Activated naive CD4-positive, alpha-beta T cell treated with anti-CD3 and anti-CD28 coated beads, Interleukin-2, amount 10 ng/mL, durations not matched to agents 7 days and 5 days (primary cell): ENCODE measurements around the gene WIZ.

Experiments
- CTCF ChIA-PET: fragments of 350-600 bp; sonication (Branson Sonifier 250); formaldehyde crosslinking; loops from one replicate; lab custom pipeline; 2021; ENCODE audit warnings: antibody characterized with exemption; lab: Charles Lee
- DNase-seq: peaks from one replicate; pipeline ENCODE4 v3.0.0-alpha.2; 2020
- H3K27ac Mint-ChIP-seq: one replicate; pipeline ENCODE4 v1.8.0; 2021; ENCODE audit warnings: mild to moderate bottlenecking, moderate library complexity, mixed read lengths
- H3K27me3 Mint-ChIP-seq: one replicate; pipeline ENCODE4 v1.8.0; 2021; ENCODE audit warnings: mild to moderate bottlenecking, mixed read lengths
- H3K36me3 Mint-ChIP-seq: one replicate; pipeline ENCODE4 v1.8.0; 2021; ENCODE audit warnings: mixed read lengths
- H3K4me1 Mint-ChIP-seq: one replicate; pipeline ENCODE4 v1.8.0; 2021; ENCODE audit warnings: mixed read lengths
- H3K4me3 Mint-ChIP-seq: one replicate; pipeline ENCODE4 v1.8.0; 2021; ENCODE audit warnings: mild to moderate bottlenecking, moderate library complexity, mixed read lengths
- H3K9me3 Mint-ChIP-seq: one replicate; pipeline ENCODE4 v1.8.0; 2021; ENCODE audit warnings: mixed read lengths

Gene WIZ

DNA sequence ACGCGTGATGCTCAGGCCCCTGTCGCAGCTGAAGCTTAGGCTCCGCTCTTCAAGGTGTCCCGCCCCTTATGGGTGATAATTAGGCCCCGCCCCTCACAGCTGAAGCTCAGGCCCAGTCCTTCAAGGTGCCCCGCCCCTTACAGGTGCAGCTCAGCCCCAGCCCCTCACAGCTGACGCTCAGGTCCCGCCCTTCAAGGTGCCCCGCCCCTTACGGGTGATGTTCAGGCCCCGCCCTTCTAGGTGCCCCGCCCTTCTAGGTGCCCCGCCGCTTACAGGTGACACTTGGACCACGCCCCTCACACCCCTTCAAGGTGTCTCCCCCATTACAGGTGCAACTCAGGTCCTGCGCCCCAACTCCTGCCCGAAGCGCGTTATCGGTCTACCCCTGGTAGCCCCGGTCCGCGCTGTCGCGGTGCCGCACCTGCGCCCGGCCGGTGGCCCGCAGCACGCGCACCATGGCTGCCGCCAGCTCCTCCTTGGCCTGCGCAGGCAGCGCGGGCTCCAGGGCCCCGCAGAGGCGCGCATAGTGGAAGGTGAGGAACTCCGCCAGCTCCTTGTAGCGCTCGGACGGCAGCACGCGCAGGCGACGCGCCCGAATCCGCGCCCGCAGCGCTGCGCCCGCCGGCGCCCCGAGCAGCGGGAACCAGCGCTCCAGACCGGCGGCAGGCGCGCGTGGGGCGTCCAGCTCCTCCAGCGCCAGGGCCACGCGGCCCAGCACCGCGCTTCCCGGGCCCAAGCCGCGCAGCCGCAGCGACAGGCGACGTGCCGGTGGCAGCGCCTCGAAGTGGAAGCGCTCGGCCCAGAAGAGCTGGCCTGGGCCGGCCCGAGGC lies 7.3 kb upstream of the WIZ start:
- no peaks in the 10 kb centered on the region for H3K27me3 Mint-ChIP-seq
- DNase-seq, result peak; percentile 30
- H3K27ac Mint-ChIP-seq, result no peak overlapping the region
- no peak overlapping the region for H3K4me3 Mint-ChIP-seq
- H3K9me3 Mint-ChIP-seq, result no peaks in the 10 kb centered on the region
- CTCF ChIA-PET, result no interaction called here
- peaks cover 69% of the 10 kb centered on the region for H3K36me3 Mint-ChIP-seq
- H3K4me1 Mint-ChIP-seq, result peaks cover 27% of the 10 kb centered on the region

DNA sequence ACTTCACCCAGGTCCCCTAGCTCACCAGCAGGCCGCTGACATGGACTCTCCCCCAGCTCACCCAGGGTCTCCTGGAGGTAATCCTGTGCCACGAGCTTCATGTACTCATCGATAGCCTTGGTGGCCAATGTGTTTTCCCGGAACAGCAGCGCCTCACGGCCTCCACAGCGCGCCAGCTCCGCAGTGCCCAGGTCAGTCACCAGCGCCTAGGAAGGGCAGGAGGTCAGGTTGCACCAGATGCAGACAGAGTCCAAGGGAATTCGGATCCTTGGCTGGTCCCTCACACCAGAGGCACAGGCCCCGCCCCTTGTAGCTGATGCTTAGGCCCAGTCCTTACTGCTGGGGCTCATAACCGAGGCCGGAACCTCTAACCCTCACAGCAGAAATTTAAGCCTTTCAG lies 6.7 kb upstream of the WIZ start:
- no peak overlapping the region for H3K27ac Mint-ChIP-seq
- H3K4me3 Mint-ChIP-seq, result no peak overlapping the region
- no peak for DNase-seq
- CTCF ChIA-PET, result no interaction called here
- peaks cover 21% of the 10 kb centered on the region for H3K4me1 Mint-ChIP-seq
- H3K27me3 Mint-ChIP-seq, result no peaks in the 10 kb centered on the region
- H3K36me3 Mint-ChIP-seq, result peaks cover 68% of the 10 kb centered on the region
- H3K9me3 Mint-ChIP-seq, result no peaks in the 10 kb centered on the region

DNA sequence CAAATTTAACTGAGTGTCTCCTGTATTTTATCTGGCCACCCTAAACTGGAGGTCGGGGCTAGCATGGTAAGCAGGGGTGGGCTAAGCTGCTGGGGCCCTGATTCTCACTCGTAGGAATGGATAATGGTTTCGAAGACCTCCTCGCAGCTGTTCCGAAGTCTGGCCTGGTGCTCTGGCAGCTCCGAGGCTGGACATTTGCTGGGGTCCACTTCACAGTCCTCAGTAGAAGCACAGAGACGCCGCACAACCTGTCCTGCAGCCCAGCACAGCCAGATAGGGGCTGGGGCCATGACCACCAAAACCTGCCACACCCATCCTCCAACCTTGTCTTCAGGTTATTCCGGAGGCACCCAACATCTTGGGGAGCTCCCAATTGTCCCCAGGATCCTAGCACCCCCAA lies 6.2 kb upstream of the WIZ start:
- Mint-ChIP-seq H3K27ac (no peak overlapping the region), H3K4me1 (peaks cover 23% of the 10 kb centered on the region), H3K9me3 (no peaks in the 10 kb centered on the region), H3K36me3 (peaks cover 70% of the 10 kb centered on the region), H3K4me3 (no peak overlapping the region), H3K27me3 (no peaks in the 10 kb centered on the region)
- CTCF ChIA-PET, result no interaction called here
- DNase-seq, result no peak

DNA sequence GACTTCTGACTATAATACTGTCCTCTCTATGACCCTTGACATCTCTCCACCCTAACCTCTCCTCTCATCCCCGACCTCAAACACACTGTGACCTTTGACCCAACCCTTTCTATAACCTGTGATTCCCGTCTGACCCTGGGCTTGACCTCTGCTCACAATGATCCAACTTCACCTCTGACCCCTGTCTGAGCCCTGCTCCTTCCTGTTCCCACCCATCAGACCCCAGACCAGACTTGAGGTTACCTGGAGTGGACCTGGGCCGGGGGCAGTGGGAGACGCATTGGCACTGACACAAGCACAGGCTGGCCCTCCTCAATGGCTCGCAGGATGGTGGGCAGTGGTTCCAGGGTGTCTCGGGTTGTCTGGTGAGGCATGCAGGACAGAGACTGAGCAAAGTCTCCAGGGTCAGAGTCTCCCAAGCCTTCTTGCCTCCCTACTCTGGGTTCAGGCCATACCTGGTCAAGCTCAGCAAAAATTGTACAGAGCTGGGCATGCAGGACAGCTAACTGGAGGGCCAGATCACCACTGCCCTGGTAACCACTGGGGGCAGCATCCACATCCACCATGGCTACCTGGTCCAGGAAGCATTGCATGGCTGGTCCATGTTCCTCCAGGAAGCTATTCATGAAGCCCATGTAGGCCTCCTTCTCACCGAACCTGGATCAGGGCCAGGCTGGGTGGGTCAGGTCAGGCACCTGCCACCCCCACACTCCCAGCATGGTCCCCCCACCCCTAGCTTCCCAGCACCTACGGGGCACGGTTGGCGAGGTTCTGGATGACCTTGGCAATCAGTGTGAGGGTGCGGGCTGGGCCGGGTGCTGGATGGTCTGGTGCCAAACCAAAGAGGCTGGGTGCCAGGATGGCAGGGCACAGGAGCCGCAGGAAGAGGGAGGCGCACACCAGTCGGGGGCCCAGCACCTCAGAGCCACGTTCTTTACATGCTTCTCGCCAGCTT lies 4.4 kb upstream of the WIZ start:
- DNase-seq, result no peak
- peaks cover 23% of the 10 kb centered on the region for H3K4me1 Mint-ChIP-seq
- peak overlapping the region; percentile 77 for H3K27ac Mint-ChIP-seq
- peaks cover 63% of the 10 kb centered on the region for H3K36me3 Mint-ChIP-seq
- H3K27me3 Mint-ChIP-seq, result no peaks in the 10 kb centered on the region
- CTCF ChIA-PET, result interaction anchor here (1.2 to 1.6 kb wide), 4 partner anchors 9 to 102 kb away, joined by 4 to 6 read pairs (median 5); partner anchors contain the start of gene AKAP8L
- no peaks in the 10 kb centered on the region for H3K9me3 Mint-ChIP-seq
- H3K4me3 Mint-ChIP-seq, result no peak overlapping the region

DNA sequence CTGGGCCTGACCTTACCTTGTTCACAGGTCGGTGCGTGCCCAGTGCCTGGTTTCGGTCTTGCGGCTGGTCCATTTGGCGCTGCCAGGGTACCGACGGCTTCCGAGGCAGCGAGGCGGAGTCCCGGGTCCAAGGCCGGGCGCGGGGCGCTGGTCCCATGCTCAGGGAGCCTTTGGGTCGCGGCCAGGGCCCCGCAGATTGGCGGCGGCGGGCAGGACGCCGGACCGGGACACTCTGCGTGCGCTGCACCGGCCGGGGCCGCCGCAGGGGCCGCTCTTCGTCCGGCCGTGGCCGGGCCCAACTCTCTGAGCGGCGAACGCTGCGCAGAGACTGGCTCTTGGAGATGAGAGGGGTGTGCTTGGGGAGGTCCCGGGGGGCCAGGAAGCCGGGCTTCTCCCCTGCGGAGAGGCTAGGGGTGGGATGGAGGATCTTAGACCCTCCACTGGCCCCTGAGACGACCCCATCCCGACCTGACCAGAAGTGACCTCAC lies 3.4 kb upstream of the WIZ start:
- Mint-ChIP-seq H3K9me3 (no peaks in the 10 kb centered on the region), H3K4me3 (no peak overlapping the region), H3K36me3 (peaks cover 64% of the 10 kb centered on the region), H3K27ac (no peak overlapping the region), H3K4me1 (peaks cover 30% of the 10 kb centered on the region), H3K27me3 (no peaks in the 10 kb centered on the region)
- CTCF ChIA-PET, result interaction anchor here (0.7 kb wide), 1 partner anchor 378 kb away, joined by 4 read pairs; no protein-coding TSS in a partner anchor
- DNase-seq, result no peak

DNA sequence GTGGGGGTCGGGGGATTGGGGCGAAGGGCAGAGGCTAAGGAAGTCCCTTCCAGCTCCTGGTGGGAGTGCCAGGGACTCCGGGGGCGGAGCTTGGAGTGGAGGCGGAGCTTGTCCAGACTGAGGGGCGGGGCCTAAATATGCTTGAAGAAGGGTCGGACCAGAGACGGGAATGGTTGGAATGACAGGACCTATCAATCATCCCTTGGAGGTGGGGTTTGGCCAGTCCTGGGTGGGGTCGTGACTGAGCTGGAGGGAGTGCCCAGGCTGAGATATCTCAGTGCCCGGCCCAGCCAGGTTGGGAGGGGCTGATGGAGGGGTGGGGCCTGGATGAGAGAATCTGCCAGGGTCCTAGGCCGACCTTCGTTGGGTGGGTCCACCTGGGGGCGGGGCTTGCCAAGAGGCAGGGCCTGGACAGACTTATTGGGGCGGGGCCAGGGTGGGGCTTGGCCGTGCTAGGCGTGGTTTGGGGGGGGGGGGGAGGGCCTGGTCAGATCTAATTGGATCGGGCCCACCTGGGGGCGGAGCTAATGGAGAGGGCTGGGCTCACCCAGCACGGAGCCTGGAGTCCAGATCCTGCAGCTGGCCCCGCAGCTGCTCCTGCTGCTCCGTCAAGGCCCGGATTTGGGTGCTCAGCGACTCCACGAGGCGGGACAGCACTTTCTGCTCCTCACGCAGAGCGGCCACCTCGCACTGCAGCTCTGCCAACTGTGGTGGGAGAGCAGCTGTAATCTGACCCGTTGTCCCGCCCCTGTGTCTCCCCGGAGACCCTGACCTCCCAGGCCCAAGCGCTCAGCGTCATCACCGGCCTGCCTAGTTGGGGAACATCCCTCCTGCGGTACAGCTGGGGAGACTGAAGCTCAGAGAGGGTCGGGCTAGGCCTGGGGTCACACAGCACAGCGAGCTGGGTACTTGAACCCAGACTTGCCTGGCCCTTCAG lies 2.6 kb upstream of the WIZ start:
- no peaks in the 10 kb centered on the region for H3K27me3 Mint-ChIP-seq
- H3K36me3 Mint-ChIP-seq, result peaks cover 62% of the 10 kb centered on the region
- peak overlapping the region; percentile 16 for H3K27ac Mint-ChIP-seq
- H3K9me3 Mint-ChIP-seq, result no peaks in the 10 kb centered on the region
- peaks cover 27% of the 10 kb centered on the region for H3K4me1 Mint-ChIP-seq
- H3K4me3 Mint-ChIP-seq, result no peak overlapping the region
- CTCF ChIA-PET, result interaction anchor here (1.1 kb wide), 1 partner anchor 9 kb away, joined by 3 read pairs; no protein-coding TSS in a partner anchor
- DNase-seq, result peak; percentile 30

DNA sequence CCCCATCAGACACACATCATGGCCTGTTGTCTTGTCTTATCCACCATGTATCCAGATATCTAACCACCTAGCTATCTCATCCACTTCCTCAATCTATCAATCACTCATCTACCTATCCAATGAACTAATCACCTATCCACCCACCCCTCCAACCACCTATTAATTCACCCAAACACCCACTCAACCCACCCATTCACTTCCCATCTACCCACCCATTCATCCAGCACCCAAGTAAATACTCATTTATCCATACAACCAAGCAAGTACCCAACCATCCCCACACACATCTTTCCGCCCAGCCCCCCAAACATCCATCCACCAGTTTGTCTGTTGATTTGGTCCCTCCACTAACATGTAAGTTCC lies 753 bp upstream of the WIZ start:
- peaks cover 27% of the 10 kb centered on the region for H3K4me1 Mint-ChIP-seq
- H3K9me3 Mint-ChIP-seq, result no peaks in the 10 kb centered on the region
- peak overlapping the region; percentile 76 for H3K4me3 Mint-ChIP-seq
- DNase-seq, result no peak
- H3K27me3 Mint-ChIP-seq, result no peaks in the 10 kb centered on the region
- CTCF ChIA-PET, result no interaction called here
- peaks cover 53% of the 10 kb centered on the region for H3K36me3 Mint-ChIP-seq
- H3K27ac Mint-ChIP-seq, result peak overlapping the region; percentile 84

DNA sequence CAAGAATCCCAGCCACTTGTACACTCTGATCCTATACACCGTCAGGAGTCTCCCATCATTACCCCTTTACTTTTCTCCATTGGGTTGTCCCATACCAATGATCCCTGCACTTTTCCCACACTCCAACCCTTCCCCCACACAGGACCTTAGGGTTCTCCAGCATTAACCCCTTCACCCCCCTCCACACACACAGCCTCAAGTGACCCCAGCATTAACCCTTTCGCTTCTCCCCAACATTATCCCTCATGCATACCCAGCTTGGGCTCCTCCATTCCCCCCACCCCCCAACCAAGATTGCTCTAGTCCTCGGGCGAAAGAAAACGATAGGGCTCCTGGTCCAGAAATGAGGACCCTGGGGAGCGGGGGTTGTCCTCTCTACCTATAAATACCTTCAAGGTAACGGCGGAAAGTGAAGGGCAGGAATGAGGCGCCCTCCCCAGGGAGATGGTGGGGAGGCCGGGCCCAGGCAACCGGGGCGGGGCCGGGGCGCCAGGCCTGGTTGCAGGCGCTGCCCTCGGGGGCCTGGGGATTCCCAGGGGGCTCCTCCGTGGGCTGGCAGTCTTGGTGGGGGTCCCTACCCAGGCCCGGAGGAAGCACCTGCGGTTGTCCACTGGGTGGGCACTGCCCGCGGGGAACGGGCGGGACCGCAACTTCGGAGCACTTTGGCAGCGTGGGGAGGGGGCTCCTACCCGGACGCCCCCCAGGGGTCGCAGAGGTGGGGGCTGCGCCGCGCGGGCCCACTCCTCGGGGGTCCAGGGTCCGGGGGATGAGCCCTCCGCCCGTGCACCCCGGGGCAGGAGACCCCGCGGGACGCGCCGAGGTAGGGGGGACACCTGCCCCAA lies 757 bp downstream of the WIZ start:
- CTCF ChIA-PET, result interaction anchor here (1.3 kb wide), 1 partner anchor 29 kb away, joined by 4 read pairs; no protein-coding TSS in a partner anchor
- peak overlapping the region; percentile 77 for H3K27ac Mint-ChIP-seq
- peak; percentile 35 for DNase-seq
- H3K9me3 Mint-ChIP-seq, result no peaks in the 10 kb centered on the region
- H3K4me3 Mint-ChIP-seq, result peak overlapping the region; percentile 65
- peaks cover 24% of the 10 kb centered on the region for H3K4me1 Mint-ChIP-seq
- H3K27me3 Mint-ChIP-seq, result no peaks in the 10 kb centered on the region
- H3K36me3 Mint-ChIP-seq, result peaks cover 38% of the 10 kb centered on the region

DNA sequence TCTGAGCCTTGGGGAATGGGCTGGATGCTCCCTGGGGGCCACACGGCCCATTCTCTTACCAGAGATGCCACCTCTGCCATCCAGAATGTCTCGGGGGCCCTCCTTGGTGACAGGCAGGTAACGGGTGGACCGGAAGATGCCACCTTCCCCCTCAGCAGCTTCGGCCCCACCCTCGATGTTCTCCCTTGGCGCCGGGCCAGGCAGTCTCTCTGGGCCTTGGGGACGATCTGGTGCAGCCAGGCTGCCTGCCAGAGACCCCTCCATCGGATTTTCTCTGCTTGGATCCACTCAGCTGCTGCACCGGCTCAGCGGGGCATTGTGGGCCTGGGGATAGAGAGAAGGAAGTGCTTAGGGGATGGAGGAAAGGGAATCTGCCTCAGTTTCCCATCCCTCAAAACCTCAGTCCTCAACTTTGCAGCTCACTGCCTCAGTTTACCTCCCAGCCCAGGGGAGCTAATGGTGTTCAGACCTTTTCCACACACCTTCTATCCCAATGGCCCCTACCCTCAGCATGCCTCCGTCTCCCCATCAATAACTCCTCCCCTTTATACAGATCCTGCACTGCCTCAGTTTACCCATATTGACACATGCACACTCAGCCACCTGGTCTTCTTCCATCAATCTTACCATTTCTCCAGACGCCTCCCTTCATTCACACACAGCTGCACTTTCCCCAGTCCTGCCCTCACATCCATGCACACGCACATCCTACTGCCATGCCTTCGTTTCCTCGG lies 1.5 kb downstream of the WIZ start:
- peaks cover 31% of the 10 kb centered on the region for H3K36me3 Mint-ChIP-seq
- peak overlapping the region; percentile 65 for H3K4me3 Mint-ChIP-seq
- peak overlapping the region; percentile 77 for H3K27ac Mint-ChIP-seq
- no peaks in the 10 kb centered on the region for H3K9me3 Mint-ChIP-seq
- no peaks in the 10 kb centered on the region for H3K27me3 Mint-ChIP-seq
- CTCF ChIA-PET, result interaction anchor here (1.3 kb wide), 1 partner anchor 29 kb away, joined by 4 read pairs; no protein-coding TSS in a partner anchor
- DNase-seq, result no peak
- peaks cover 21% of the 10 kb centered on the region for H3K4me1 Mint-ChIP-seq

DNA sequence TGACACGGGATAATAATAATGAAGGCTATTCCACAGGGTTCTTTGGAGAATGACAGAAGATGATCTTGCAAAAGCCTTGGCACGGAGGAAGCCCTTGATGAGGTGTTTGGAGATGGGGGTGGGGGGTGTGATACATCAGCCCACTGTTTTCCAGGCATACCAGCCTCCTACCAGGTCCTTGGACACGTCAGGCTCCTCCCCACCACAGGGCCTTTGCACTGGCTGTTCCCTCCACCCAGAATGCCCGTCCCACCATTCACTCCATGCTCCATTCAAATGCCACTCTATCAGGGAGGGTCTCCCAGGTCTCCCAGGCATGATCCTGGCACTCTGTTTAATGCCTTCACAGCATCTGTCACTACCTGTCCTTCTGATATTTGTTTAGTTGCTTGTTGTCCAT lies 2.7 kb downstream of the WIZ start:
- CTCF ChIA-PET, result no interaction called here
- no peak overlapping the region for H3K4me3 Mint-ChIP-seq
- DNase-seq, result no peak

DNA sequence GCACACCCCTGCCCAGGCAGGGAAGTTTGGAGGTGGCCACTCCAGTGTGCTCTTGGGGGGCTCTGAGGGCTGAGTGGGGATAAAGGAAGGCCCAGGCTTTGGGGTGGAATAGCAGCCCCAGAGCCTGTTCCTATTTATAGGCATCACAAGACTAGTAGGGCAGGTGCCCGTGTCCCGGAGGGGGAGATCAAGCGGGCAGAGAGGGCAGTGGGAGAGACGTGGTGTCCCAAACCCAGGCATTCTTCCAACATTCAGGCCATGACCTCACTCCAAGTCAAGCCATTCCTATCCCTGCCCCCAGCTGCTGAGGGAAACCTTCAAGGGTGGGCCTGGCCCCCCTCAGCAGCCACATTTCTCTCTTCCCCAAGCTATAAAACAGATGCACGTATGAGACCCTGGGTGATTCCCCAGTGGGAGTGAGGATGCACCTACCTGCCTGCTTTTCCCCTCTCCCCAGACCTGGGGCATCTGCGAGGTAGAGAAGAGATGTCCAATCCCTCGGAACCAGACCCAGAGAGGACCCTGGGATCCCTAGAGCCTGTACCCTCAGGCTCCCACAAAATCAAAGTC lies 3.9 kb downstream of the WIZ start:
- DNase-seq, result no peak
- H3K9me3 Mint-ChIP-seq, result no peaks in the 10 kb centered on the region
- no peak overlapping the region for H3K4me3 Mint-ChIP-seq
- H3K27ac Mint-ChIP-seq, result peak overlapping the region; percentile 37
- no peaks in the 10 kb centered on the region for H3K27me3 Mint-ChIP-seq
- CTCF ChIA-PET, result no interaction called here
- H3K36me3 Mint-ChIP-seq, result peaks cover 17% of the 10 kb centered on the region
- H3K4me1 Mint-ChIP-seq, result peaks cover 16% of the 10 kb centered on the region

More for the DNA sequence above, 2.7 kb downstream of the WIZ start:
- H3K9me3 Mint-ChIP-seq, result no peaks in the 10 kb centered on the region
- no peak overlapping the region for H3K27ac Mint-ChIP-seq
- H3K36me3 Mint-ChIP-seq, result peaks cover 27% of the 10 kb centered on the region
- H3K27me3 Mint-ChIP-seq, result no peaks in the 10 kb centered on the region
- peaks cover 21% of the 10 kb centered on the region for H3K4me1 Mint-ChIP-seq

DNA sequence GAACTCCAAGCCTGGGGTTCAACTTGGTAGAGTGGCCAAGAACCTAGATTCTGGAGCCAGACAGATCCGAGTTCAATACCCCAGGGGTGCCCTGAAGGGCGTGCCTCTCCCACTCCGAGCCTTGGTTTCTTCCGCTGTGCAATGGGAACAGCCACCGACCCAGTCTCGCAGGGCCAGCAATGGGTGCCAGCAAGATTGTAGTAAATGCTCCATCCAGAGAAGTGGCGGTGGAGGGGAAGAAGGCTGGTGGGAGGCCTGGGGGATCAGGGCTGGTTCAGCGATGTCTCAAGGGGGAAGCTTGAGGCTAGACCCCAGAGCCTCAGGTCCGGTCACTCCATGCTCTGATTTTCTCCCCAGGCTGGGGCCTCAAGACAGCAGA lies 4.5 kb downstream of the WIZ start:
- peaks cover 11% of the 10 kb centered on the region for H3K36me3 Mint-ChIP-seq
- CTCF ChIA-PET, result no interaction called here
- no peak overlapping the region for H3K4me3 Mint-ChIP-seq
- no peaks in the 10 kb centered on the region for H3K27me3 Mint-ChIP-seq
- H3K4me1 Mint-ChIP-seq, result peaks cover 10% of the 10 kb centered on the region
- no peaks in the 10 kb centered on the region for H3K9me3 Mint-ChIP-seq
- H3K27ac Mint-ChIP-seq, result no peak overlapping the region
- no peak for DNase-seq
